GM18499 (cell line): ENCODE results near the gene POLR1D.

Experiments used
- ATAC-seq: cut with Tn5 transposase; IDR thresholded peaks from one replicate; pipeline ENCODE4 v1.9.1; 2021; ENCODE audit warnings: moderate number of reproducible peaks; ENCODE audit not compliant: insufficient read depth, unreplicated experiment

POLR1D gene

GRCh38 chr13:27621366-27622101 lies at the start of gene POLR1D:
Gene POLR1D, plus strand, starts transcription at chr13:27621892. Its CDS starts 92 bp downstream, at chr13:27621984.
- peak; percentile 28 for ATAC-seq

- ATAC-seq, result no peak
These were observed 49.3 kb upstream of the POLR1D start for GRCh38 chr13:27572234-27572901.

- ATAC-seq, result no peak
These were observed 48.4 kb upstream of the POLR1D start for GRCh38 chr13:27573265-27573664.

- no peak for ATAC-seq
These were observed 47.0 kb upstream of the POLR1D start for GRCh38 chr13:27574661-27575060.

GRCh38 chr13:27578121-27579030 lies 43.3 kb upstream of the POLR1D start:
- ATAC-seq, result no peak

GRCh38 chr13:27583645-27584044 lies 38.0 kb upstream of the POLR1D start:
- ATAC-seq, result no peak

- no peak for ATAC-seq
These were observed 34.5 kb upstream of the POLR1D start for GRCh38 chr13:27587095-27587746.

GRCh38 chr13:27588405-27588804 lies 33.3 kb upstream of the POLR1D start:
- no peak for ATAC-seq

- ATAC-seq, result no peak
These were observed 28.8 kb upstream of the POLR1D start for GRCh38 chr13:27592865-27593264.

- no peak for ATAC-seq
These were observed 28.4 kb upstream of the POLR1D start for GRCh38 chr13:27593267-27593666.

GRCh38 chr13:27595055-27595811 lies 26.5 kb upstream of the POLR1D start:
- no peak for ATAC-seq

- ATAC-seq, result no peak
These were observed 22.6 kb upstream of the POLR1D start for GRCh38 chr13:27599096-27599495.

GRCh38 chr13:27599845-27600553 lies 21.7 kb upstream of the POLR1D start:
- ATAC-seq, result no peak

GRCh38 chr13:27600711-27601110 lies 21.0 kb upstream of the POLR1D start:
- ATAC-seq, result no peak

GRCh38 chr13:27601208-27601607 lies 20.5 kb upstream of the POLR1D start:
- ATAC-seq, result no peak

- ATAC-seq, result no peak
These were observed 19.9 kb upstream of the POLR1D start for GRCh38 chr13:27601803-27602202.

GRCh38 chr13:27605099-27605498 lies 16.6 kb upstream of the POLR1D start:
- ATAC-seq, result no peak

- ATAC-seq, result no peak
These were observed 16.0 kb upstream of the POLR1D start for GRCh38 chr13:27605610-27606200.

GRCh38 chr13:27607125-27607524 lies 14.6 kb upstream of the POLR1D start:
- no peak for ATAC-seq
